GM18861 (cell line): Measurements from ENCODE around the gene IL1RAPL2.
"Not testable (repeated sequence)": the region's sequence is repeated elsewhere in the genome, so short reads cannot be mapped to it uniquely, and the experiment has no call there.

Experiments
- ATAC-seq: cut with Tn5 transposase; IDR thresholded peaks from one replicate; pipeline ENCODE4 v1.9.1; 2021; ENCODE audit not compliant: unreplicated experiment

Gene IL1RAPL2

GRCh38 chrX:104852241-104852640 lies 286.2 kb downstream of the IL1RAPL2 start:
- no peak for ATAC-seq

GRCh38 chrX:104854188-104854587 lies 288.2 kb downstream of the IL1RAPL2 start:
- peak; percentile 56 for ATAC-seq

GRCh38 chrX:104854790-104855340 lies 288.9 kb downstream of the IL1RAPL2 start:
- no peak for ATAC-seq

- ATAC-seq = no peak
Observed at GRCh38 chrX:104863466-104863865, 297.5 kb downstream of the IL1RAPL2 start.

GRCh38 chrX:104864296-104864695 lies 298.3 kb downstream of the IL1RAPL2 start:
- ATAC-seq = no peak

- ATAC-seq = no peak
Observed at GRCh38 chrX:104877504-104877903, 311.5 kb downstream of the IL1RAPL2 start.

GRCh38 chrX:104902070-104902469 lies 336.1 kb downstream of the IL1RAPL2 start:
- ATAC-seq = no peak

- ATAC-seq = not testable (repeated sequence)
Observed at GRCh38 chrX:104909694-104910093, 343.7 kb downstream of the IL1RAPL2 start.

- ATAC-seq = no peak
Observed at GRCh38 chrX:104913348-104913747, 347.3 kb downstream of the IL1RAPL2 start.

GRCh38 chrX:104914686-104915085 lies 348.7 kb downstream of the IL1RAPL2 start:
- not testable (repeated sequence) for ATAC-seq

GRCh38 chrX:104918122-104918521 lies 352.1 kb downstream of the IL1RAPL2 start:
- no peak for ATAC-seq

GRCh38 chrX:104921584-104922205 lies 355.7 kb downstream of the IL1RAPL2 start:
- ATAC-seq = no peak

- peak; percentile 98 for ATAC-seq
Observed at GRCh38 chrX:104922206-104922621, 356.2 kb downstream of the IL1RAPL2 start.

- no peak for ATAC-seq
Observed at GRCh38 chrX:104929324-104929723, 363.3 kb downstream of the IL1RAPL2 start.

- ATAC-seq = no peak
Observed at GRCh38 chrX:104935581-104935980, 369.6 kb downstream of the IL1RAPL2 start.

- ATAC-seq = no peak
Observed at GRCh38 chrX:104953251-104953650, 387.3 kb downstream of the IL1RAPL2 start.

GRCh38 chrX:104961926-104962325 lies 395.9 kb downstream of the IL1RAPL2 start:
- ATAC-seq = no peak

- no peak for ATAC-seq
Observed at GRCh38 chrX:104968241-104968640, 402.2 kb downstream of the IL1RAPL2 start.

- no peak for ATAC-seq
Observed at GRCh38 chrX:104972737-104973136, 406.7 kb downstream of the IL1RAPL2 start.

- ATAC-seq = no peak
Observed at GRCh38 chrX:104987063-104987462, 421.1 kb downstream of the IL1RAPL2 start.

GRCh38 chrX:104988038-104988437 lies 422.0 kb downstream of the IL1RAPL2 start:
- no peak for ATAC-seq

GRCh38 chrX:104995546-104995945 lies 429.5 kb downstream of the IL1RAPL2 start:
- no peak for ATAC-seq

- ATAC-seq = no peak
Observed at GRCh38 chrX:105006103-105006502, 440.1 kb downstream of the IL1RAPL2 start.
